Measurements from ENCODE around the gene ECI1.
"Not testable (repeated sequence)": the region's sequence is repeated elsewhere in the genome, so short reads cannot be mapped to it uniquely, and the experiment has no call there.

The ECI1 gene

DNA sequence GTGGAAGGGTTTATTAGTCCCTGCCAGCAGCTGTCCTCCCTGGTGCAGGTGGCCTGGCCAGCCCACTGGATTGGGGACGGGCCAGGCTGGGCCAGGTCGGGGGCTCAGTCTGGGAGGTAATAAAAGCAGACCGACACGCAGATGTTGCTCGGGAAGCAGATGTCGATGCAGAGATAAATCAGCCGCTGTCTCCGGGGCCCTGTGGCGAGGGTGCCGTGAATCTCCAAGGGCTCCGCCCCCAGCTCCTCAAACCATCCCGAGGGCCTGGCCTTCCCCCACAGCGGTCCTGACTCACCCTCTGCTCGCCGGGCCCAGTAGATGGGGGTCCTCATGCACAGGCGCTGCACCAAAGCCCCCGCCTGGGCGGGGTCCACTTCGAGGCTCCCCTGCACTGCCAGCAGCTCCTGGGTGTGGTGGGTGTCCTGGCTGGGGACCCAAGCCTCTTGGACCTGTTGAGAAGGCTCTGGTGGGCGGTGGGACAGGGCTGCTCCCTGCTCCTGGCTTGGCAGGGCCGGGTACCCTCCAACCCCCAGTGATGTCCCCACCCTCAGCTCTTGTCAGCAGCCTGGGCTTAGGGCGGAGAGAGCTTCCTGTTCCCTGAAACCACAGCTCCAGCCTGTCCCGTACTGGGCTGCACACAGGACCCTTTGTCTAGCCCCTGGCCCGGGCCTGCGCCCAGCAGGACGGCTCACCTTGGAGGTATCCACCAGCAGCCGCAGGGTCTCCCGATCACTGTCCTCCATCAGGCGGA, 42.0 kb downstream of the ECI1 start:
- no peak for DNase-seq

GRCh38 chr16:2208772-2209171, 42.6 kb downstream of the ECI1 start:
- DNase-seq, result no peak

GRCh38 chr16:2208308-2208707, 43.1 kb downstream of the ECI1 start:
- DNase-seq, result no peak

GRCh38 chr16:2207872-2208271, 43.5 kb downstream of the ECI1 start:
- DNase-seq, result no peak

DNA sequence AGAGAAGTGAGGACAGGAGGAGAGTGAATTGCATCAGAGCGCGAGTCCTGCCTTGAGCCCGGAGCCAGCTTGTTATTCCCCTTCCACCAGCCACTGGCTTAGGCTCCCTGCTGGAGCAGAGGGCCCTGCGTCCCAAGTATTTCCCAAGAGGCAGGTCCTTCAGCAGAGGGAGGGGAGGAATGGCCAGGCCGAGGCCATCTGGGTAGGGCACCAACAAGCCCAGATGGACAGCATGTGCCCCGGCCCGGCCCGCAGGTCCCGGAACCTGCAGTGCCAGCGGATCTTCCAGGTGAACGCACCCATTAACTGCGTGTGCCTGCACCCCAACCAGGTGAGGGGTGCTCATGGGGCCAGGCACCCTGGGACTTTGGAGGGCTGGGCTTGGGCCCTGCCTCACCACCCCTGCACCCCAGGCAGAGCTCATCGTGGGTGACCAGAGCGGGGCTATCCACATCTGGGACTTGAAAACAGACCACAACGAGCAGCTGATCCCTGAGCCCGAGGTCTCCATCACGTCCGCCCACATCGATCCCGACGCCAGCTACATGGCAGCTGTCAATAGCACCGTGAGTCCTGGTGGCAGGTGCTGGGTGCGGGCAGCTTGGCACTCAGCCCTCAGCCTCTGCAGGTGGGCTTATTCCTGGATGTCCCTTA, 44.5 kb downstream of the ECI1 start:
- DNase-seq, result no peak

- DNase-seq, result no peak
Measured at GRCh38 chr16:2206420-2206779, 45.0 kb downstream of the ECI1 start.

DNA sequence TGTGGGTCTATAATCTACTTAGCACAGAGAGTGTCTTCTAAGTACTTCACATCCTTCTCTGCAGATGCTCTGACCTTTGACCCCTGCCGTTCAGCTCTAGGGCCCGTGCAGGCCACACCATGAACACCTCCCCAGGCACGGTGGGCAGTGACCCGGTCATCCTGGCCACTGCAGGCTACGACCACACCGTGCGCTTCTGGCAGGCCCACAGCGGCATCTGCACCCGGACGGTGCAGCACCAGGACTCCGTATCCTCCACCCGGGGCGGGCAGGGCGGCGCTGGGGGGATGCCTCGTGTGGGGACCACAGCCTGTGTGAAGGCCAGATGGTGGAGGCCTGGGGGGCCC, 45.4 kb downstream of the ECI1 start:
- DNase-seq, result no peak

GRCh38 chr16:2205104-2205966, 46.1 kb downstream of the ECI1 start, which contains the start of gene MLST8:
MLST8 (plus strand) TSS chr16:2205454; CDS start chr16:2206086, 632 bp downstream.
- peak; percentile 89 to 93 for DNase-seq

- DNase-seq, result no peak
Measured at GRCh38 chr16:2204416-2205103, 46.8 kb downstream of the ECI1 start.

DNA sequence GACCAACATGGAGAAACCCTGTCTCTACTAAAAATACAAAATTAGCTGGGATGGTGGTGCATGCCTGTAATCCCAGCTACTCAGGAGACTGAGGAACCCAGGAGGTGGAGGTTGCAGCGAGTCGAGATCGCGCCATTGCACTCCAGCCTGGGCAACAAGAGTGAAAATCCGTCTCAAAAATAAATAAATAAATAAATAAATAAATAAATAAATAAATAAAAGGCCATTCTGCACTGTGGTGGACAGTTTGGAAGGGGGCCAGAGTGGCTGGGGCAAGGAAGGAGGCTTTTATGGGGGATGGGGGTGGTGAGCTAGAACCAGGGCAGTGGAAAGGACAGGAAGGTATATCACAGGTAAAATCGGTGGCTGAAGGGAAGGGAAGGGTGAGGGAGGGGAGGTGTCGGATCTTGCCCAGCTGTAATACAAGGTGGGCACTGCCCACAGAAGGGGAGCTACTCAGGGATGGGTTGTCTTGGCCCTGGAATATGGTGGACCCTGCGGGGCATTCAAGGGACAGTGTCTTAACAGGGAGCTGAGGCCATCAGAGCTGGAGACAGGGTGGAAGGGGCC, 48.2 kb downstream of the ECI1 start:
- not testable (repeated sequence) for DNase-seq

DNA sequence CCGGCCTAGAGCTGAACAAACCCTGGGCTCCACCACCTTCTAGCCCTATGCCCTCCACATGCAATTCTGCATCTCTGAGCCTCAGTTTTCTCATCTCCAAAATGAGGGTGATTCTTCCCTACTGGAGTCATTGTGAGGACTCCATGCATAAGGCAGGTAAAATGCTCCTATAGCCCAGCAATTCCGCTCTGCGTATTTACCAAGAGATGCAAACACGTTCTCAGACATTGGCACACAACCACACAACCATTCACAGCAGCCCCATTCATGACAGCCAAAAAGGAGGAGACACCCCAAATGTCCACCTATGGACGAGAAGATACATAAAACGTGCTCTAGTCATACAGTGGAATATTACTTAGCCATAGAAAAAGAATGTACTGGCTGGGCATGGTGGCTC, 51.1 kb downstream of the ECI1 start:
- no peak for DNase-seq

- no peak for DNase-seq
Measured at GRCh38 chr16:2199621-2200139, 51.7 kb downstream of the ECI1 start.

DNA sequence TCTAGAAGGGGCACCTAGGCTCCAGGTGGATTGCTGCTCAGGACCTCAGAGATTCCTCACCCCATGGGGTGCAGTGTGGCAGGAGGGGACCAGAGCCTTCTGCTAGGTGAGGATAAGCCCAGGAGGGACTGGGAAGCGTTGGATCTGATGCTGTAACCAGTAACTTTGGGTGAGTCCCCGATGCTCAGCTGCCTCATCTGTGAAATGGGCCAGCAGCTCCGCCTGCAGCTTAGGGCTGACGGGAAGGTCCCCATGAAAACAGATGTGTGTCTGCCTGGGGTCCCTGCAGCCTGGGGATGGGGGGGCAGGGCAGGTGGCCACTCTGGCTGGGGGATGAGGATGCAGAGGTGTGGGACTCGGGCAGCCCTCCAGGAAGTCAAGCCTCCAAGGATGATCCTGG, 52.3 kb downstream of the ECI1 start:
- DNase-seq, result no peak

- DNase-seq, result no peak
Measured at GRCh38 chr16:2198283-2198682, 53.1 kb downstream of the ECI1 start.

DNA sequence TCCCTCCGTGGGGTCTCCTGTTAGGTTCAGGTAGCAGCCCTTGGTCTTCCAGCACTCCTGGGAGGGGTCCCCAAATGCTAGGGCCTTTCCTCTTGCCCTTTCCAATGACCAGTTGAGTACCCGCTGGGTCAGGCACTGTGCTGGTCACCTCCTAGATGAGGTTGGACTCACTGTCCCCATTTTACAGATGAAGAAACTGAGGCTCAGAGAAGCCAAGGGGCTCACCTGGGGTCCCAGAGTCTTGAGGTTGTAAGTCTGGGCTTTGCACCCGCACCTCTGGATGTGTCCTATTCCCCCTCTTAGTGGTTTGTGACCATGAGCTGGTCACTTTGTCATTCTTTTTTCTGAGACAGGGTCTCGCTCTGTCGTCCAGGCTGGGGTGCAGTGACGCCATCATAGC, 53.6 kb downstream of the ECI1 start:
- no peak for DNase-seq

GRCh38 chr16:2196981-2197511, 54.3 kb downstream of the ECI1 start:
- DNase-seq, result no peak

DNA sequence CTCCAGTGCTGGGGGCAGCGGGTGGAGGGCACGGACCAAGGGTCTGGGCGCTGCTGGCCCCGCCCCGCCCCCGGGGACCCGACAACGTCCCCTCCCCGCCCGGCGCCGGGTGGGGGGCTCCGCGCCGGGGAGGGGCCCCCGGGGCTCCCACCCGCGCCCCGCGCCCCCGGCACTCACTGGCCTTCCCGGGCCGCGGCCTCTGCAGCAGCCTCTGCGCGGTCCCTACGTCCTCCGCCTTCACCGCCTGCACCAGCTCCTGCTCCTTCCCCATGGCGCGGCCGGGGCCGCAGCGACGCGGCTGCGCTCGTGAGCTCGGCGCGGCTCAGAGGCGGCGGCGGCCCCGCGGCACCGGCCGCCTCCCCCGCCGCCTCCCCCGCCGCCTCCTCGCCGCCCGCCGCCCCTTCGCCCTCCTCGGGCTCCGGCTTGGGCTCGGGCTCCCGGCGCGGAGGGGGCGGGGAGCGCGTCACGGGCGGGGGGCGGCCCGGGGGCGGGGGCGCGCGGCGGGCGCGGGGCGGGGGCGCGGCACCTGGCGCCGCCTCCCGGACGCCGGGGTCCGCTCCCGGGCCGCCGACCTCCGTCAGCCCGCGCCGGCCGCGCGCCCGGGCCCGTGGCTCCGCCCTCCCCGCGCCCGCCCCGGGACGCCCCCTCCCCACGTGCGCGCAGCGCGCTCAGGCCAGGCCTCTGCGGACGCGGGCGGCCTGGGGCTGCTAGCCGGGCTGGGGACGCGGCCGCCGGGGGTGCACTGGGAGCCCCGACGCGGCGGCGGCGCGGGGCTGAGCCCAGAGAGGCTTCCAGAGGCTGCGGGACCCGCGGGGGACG, 55.0 kb downstream of the ECI1 start, which contains the start of gene CASKIN1:
TSS of gene CASKIN1 (minus strand) at position 444 of the 819 bp plus-strand sequence. CDS start at position 271, 173 bp downstream.
- DNase-seq, result no peak

GRCh38 chr16:2195322-2196161, 55.8 kb downstream of the ECI1 start:
- no peak for DNase-seq

DNA sequence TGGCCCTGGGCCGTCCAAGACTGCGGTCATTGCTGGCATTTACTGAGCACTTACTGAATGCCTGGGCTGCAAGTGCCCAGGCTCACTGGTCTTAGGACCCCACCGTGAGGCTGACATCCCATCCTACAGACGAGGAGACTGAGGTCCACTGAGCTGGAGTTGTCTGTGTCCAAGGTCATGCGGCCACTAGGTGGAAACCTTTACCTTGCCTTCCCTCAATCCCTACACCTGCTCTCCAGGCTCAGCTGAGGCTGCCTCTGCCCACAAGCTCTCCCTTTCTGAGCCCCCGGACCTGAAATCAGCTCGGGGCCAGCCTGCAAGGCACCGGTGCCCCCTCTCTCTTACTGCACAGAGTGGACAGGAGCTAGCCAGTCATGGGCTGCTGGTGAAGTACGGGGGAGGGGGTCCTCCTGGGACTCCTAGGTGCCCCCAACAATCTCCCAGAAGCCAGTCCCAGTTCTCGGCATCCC, 56.5 kb downstream of the ECI1 start:
- peak; percentile 66 to 70 for DNase-seq
